Raji (cell line): ENCODE results near the gene RHOF.

ENCODE experiments used
- POLR2A ChIP-seq: IDR thresholded peaks from 2 replicates; pipeline ENCODE4 v1.6.1; 2011; ENCODE audit warnings: low read depth, low read length, control low read depth; ENCODE audit not compliant: insufficient read depth

RHOF gene

GRCh38 chr12:121810234-121810817 lies 16.8 kb upstream of the RHOF start:
- no peak for TF ChIP-seq POLR2A

- no peak for TF ChIP-seq POLR2A
Observed at GRCh38 chr12:121809712-121810116, 16.2 kb upstream of the RHOF start.

GRCh38 chr12:121808623-121809022 lies 15.1 kb upstream of the RHOF start:
- TF ChIP-seq POLR2A = no peak

- TF ChIP-seq POLR2A = no peak
Observed at GRCh38 chr12:121807642-121808347, 14.3 kb upstream of the RHOF start.

- no peak for TF ChIP-seq POLR2A
Observed at GRCh38 chr12:121806546-121807423, 13.3 kb upstream of the RHOF start.

GRCh38 chr12:121806009-121806545 lies 12.6 kb upstream of the RHOF start:
- TF ChIP-seq POLR2A = no peak

GRCh38 chr12:121805171-121806008 lies 11.9 kb upstream of the RHOF start:
- no peak for TF ChIP-seq POLR2A

GRCh38 chr12:121804417-121805111 lies 11.1 kb upstream of the RHOF start:
- TF ChIP-seq POLR2A = peak; percentile 4; the same call in 1 of the 2 replicates

GRCh38 chr12:121803861-121804416 lies 10.5 kb upstream of the RHOF start, which contains the start of gene SETD1B:
SETD1B (plus strand) TSS chr12:121804009; CDS start chr12:121804738, 729 bp downstream.
- TF ChIP-seq POLR2A = peak; percentile 65

- peak; percentile 75 for TF ChIP-seq POLR2A
Observed at GRCh38 chr12:121802843-121803698, 9.6 kb upstream of the RHOF start.

- TF ChIP-seq POLR2A = no peak
Observed at GRCh38 chr12:121802485-121802842, 9.0 kb upstream of the RHOF start.

- TF ChIP-seq POLR2A = no peak; the same call in none of the 2 replicates
Observed at GRCh38 chr12:121801595-121802484, 8.4 kb upstream of the RHOF start.
